HepG2 (cell line): ENCODE data around the gene CELSR3. TPM values are rescaled to one million over a fixed set of nuclear protein-coding genes. Genes with fewer than 3 reads are reported as not detected.

Experiments
- ASH2L ChIP-seq: fragments of 300-600, 200-600 bp; sonication (generic); IDR thresholded peaks from 2 replicates; pipeline ENCODE4 v1.7.0; 2017; ENCODE audit warnings: low read depth, mild to moderate bottlenecking, moderate library complexity, mixed read lengths, low read length; ENCODE audit not compliant: insufficient read length
- BCL3 ChIP-seq: sonication (generic); formaldehyde crosslinking; IDR thresholded peaks from 2 replicates; pipeline ENCODE4 v1.5.1; 2020; ENCODE audit warnings: mild to moderate bottlenecking, missing genetic modification reagents, moderate library complexity
- FOXA1 ChIP-seq, 2 experiments: fragments of 450-650 bp in 1 of 2; sonication (generic) in 1 of 2; formaldehyde crosslinking in 1 of 2; IDR thresholded peaks; 2 replicates each; pipeline versions ENCODE4 v1.4.0 to v1.6.1; 2016 to 2020; ENCODE audit warnings: missing genetic modification reagents in 1 of 2
- MTF2 ChIP-seq: sonication (generic); formaldehyde crosslinking; IDR thresholded peaks from 2 replicates; pipeline ENCODE4 v1.5.0; 2020; ENCODE audit warnings: missing genetic modification reagents, borderline replicate concordance
- RFX1 ChIP-seq: fragments of 450-650 bp; IDR thresholded peaks from 2 replicates; pipeline ENCODE4 v1.6.1; 2017
- THRA ChIP-seq: sonication (generic); formaldehyde crosslinking; IDR thresholded peaks from 2 replicates; pipeline ENCODE4 v1.4.0; 2020; ENCODE audit warnings: missing genetic modification reagents, borderline replicate concordance
- ZFY ChIP-seq: sonication (generic); formaldehyde crosslinking; IDR thresholded peaks from 2 replicates; pipeline ENCODE4 v1.4.0; 2020; ENCODE audit warnings: missing genetic modification reagents
- ZNF124 ChIP-seq: sonication (generic); formaldehyde crosslinking; IDR thresholded peaks from 2 replicates; pipeline ENCODE4 v1.4.0; 2020; ENCODE audit warnings: missing genetic modification reagents
- ZNF329 ChIP-seq: sonication (generic); formaldehyde crosslinking; IDR thresholded peaks from 2 replicates; pipeline ENCODE4 v1.9.0; 2021; ENCODE audit warnings: low read depth, mild to moderate bottlenecking, missing genetic modification reagents
- ZNF484 ChIP-seq: sonication (generic); formaldehyde crosslinking; IDR thresholded peaks from 2 replicates; pipeline ENCODE4 v1.5.1; 2020; ENCODE audit warnings: mild to moderate bottlenecking, low read depth, missing genetic modification reagents, borderline replicate concordance
- ZNF710 ChIP-seq: sonication (generic); formaldehyde crosslinking; IDR thresholded peaks from 2 replicates; pipeline ENCODE4 v1.5.0; 2020; ENCODE audit warnings: mild to moderate bottlenecking, missing genetic modification reagents, borderline replicate concordance
- ZNF790 ChIP-seq: sonication (generic); formaldehyde crosslinking; IDR thresholded peaks from 2 replicates; pipeline ENCODE4 v1.8.0; 2022; ENCODE audit warnings: missing genetic modification reagents, mild to moderate bottlenecking, borderline replicate concordance
- polyA plus RNA-seq, 8 experiments: library from polyadenylated mRNA; depleted of rRNA in 3 of 8; stranded (reverse) in 7 of 8; unstranded in 1 of 8; fragments of >200 nt; fragmentation: Illumina TruSeq in 4 of 8; extraction: Trizol in 4 of 8; gene quantifications; 2 replicates each; pipeline versions ENCODE4 v1.2.1 to v1.2.3, GENCODE V29; 2011 to 2016; ENCODE audit warnings: low read depth in 4 of 8, missing spikeins in 1 of 8, mixed read lengths in 1 of 8; ENCODE audit not compliant: insufficient read depth in 1 of 8
- total RNA-seq, 5 experiments: library from RNA; depleted of rRNA; stranded (reverse); fragments of >200 nt; fragmentation: Illumina TruSeq; extraction: Trizol; gene quantifications; 2 replicates each; pipeline ENCODE4 v1.2.3, GENCODE V29; 2016; ENCODE audit warnings: low read depth in 1 of 5

The CELSR3 gene
- total and polyA plus RNA-seq, 2 of the 13 experiments (the other 11 are each of a cell fraction or from before 2014, with no cell fraction given): 5.4 to 6.7 TPM

GRCh38 chr3:48637305-48637704, 25.4 kb downstream of the CELSR3 start (continued):
- TF ChIP-seq BCL3 (CRISPR knock-in tag): no peak
- no peak for TF ChIP-seq ZNF124 (CRISPR knock-in tag)
- no peak for TF ChIP-seq MTF2 (CRISPR knock-in tag)
- TF ChIP-seq RFX1: no peak
- TF ChIP-seq ASH2L: no peak
- TF ChIP-seq ZNF329 (CRISPR knock-in tag): no peak
- no peak for TF ChIP-seq ZFY (CRISPR knock-in tag)
- TF ChIP-seq ZNF710 (CRISPR knock-in tag): no peak
- TF ChIP-seq ZNF790 (CRISPR knock-in tag): no peak
- no peak for TF ChIP-seq ZNF484 (CRISPR knock-in tag)
- TF ChIP-seq FOXA1 (IDR thresholded peaks at IDR 0.05): no peak
- TF ChIP-seq FOXA1 (CRISPR knock-in tag; IDR thresholded peaks at IDR 0.05): peak; percentile 41; the same call in 1 of the 2 replicates
- TF ChIP-seq THRA: no peak
